Stomach smooth muscle (tissue), 2 donors: ENCODE measurements around the gene SON.
A peak's percentile ranks its signal among the peaks of the same experiment; 100 is the strongest.
"Not testable (repeated sequence)": the region's sequence is repeated elsewhere in the genome, so short reads cannot be mapped to it uniquely, and the experiment has no call there.

Experiments
- H3K27ac ChIP-seq: one replicate; pipeline ENCODE4 v1.7.0; 2013; ENCODE audit warnings: mild to moderate bottlenecking, low read length, inconsistent platforms
- H3K27me3 ChIP-seq, 2 donors: one replicate each; pipeline ENCODE4 v1.7.0; 2013; ENCODE audit warnings: low read length in 2 of 2; ENCODE audit not compliant: insufficient read depth in 2 of 2, control insufficient read depth in 1 of 2
- H3K36me3 ChIP-seq, 2 donors: one replicate each; pipeline ENCODE4 v1.7.0; 2013; ENCODE audit warnings: low read length in 2 of 2; ENCODE audit not compliant: control insufficient read depth in 2 of 2, insufficient read depth in 2 of 2
- H3K4me1 ChIP-seq: one replicate; pipeline ENCODE4 v1.7.0; 2013; ENCODE audit warnings: low read length; ENCODE audit not compliant: control insufficient read depth, insufficient read depth
- H3K4me3 ChIP-seq, 2 donors: one replicate each; pipeline ENCODE4 v1.7.0; 2013; ENCODE audit warnings: low read length in 2 of 2
- H3K9ac ChIP-seq, 2 donors: one replicate each; pipeline ENCODE4 v1.7.0; 2013; ENCODE audit warnings: low read length in 2 of 2, mild to moderate bottlenecking in 1 of 2
- H3K9me3 ChIP-seq, 2 donors: one replicate each; pipeline ENCODE4 v1.7.0; 2013; ENCODE audit warnings: low read length in 2 of 2; ENCODE audit not compliant: control insufficient read depth in 2 of 2
- donor health status: healthy.
- donor health status: Pancreatic carcinoma.

The SON gene

GRCh38 chr21:33569991-33570390 is 27.2 kb downstream of the SON start:
- no peak overlapping the region for H3K4me3 ChIP-seq
- no peaks in the 10 kb centered on the region for H3K9me3 ChIP-seq
- H3K36me3 ChIP-seq = peaks cover 28 to 35% of the 10 kb centered on the region in 2 donors
- no peak overlapping the region for H3K27ac ChIP-seq
- no peaks in the 10 kb centered on the region for H3K27me3 ChIP-seq
- H3K9ac ChIP-seq = no peak overlapping the region
- no peaks in the 10 kb centered on the region for H3K4me1 ChIP-seq

- Histone ChIP-seq H3K36me3 (peaks cover 31 to 40% of the 10 kb centered on the region in 2 donors), H3K9ac (no peak overlapping the region), H3K9me3 (no peaks in the 10 kb centered on the region)
Measured at GRCh38 chr21:33572350-33572749, 29.5 kb downstream of the SON start.

GRCh38 chr21:33576741-33577141 is 33.9 kb downstream of the SON start:
- H3K4me3 ChIP-seq, H3K27me3 ChIP-seq, H3K9me3 ChIP-seq, H3K9ac ChIP-seq, H3K27ac ChIP-seq, H3K4me1 ChIP-seq: not testable (repeated sequence)
- peaks cover 11 to 15% of the 10 kb centered on the region in 2 donors for H3K36me3 ChIP-seq

More at GRCh38 chr21:33572350-33572749, 29.5 kb downstream of the SON start:
- no peak overlapping the region for H3K27ac ChIP-seq
- H3K4me3 ChIP-seq = no peak overlapping the region
- H3K4me1 ChIP-seq = no peaks in the 10 kb centered on the region
- H3K27me3 ChIP-seq = no peaks in the 10 kb centered on the region

DNA sequence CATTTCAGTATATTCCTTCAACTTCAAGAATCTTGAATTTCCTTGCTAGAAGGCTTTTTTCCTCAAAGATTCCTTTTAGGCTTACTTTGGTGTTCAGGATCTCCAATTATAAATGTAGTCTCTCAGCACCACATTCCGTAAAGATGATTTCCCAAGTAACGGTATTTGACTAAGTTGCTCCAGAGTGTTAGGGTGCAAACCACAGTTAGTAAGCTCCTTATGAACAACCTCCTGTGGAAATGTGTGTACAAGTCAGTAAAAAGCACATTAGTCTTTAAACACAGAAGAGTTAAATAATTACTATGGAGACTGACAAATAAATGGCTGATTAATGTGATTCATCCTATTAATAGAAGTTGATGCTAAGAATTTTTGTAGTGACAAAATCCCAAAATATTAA is 35.4 kb downstream of the SON start:
- Histone ChIP-seq H3K4me1 (no peaks in the 10 kb centered on the region), H3K9ac (no peak overlapping the region), H3K36me3 (peaks cover 12 to 15% of the 10 kb centered on the region in 2 donors), H3K27ac (no peak overlapping the region), H3K27me3 (no peaks in the 10 kb centered on the region), H3K4me3 (no peak overlapping the region), H3K9me3 (no peaks in the 10 kb centered on the region)

GRCh38 chr21:33578959-33579542 is 36.2 kb downstream of the SON start:
- Histone ChIP-seq H3K4me3 (no peak overlapping the region), H3K27me3 (no peaks in the 10 kb centered on the region), H3K9ac (no peak overlapping the region), H3K9me3 (no peaks in the 10 kb centered on the region), H3K27ac (no peak overlapping the region), H3K36me3 (peaks cover 11 to 12% of the 10 kb centered on the region in 2 donors), H3K4me1 (no peaks in the 10 kb centered on the region)

- peaks cover 0 to 3% of the 10 kb centered on the region in 2 donors for H3K36me3 ChIP-seq
- no peak overlapping the region for H3K9ac ChIP-seq
- H3K27ac ChIP-seq = no peak overlapping the region
- H3K9me3 ChIP-seq = no peaks in the 10 kb centered on the region
- H3K4me1 ChIP-seq = peaks cover 17% of the 10 kb centered on the region
- no peaks in the 10 kb centered on the region for H3K27me3 ChIP-seq
- no peak overlapping the region for H3K4me3 ChIP-seq
Measured at GRCh38 chr21:33584455-33584854, 41.6 kb downstream of the SON start.

GRCh38 chr21:33586927-33587326 is 44.1 kb downstream of the SON start:
- Histone ChIP-seq H3K27ac (no peak overlapping the region), H3K27me3 (no peaks in the 10 kb centered on the region), H3K9me3 (no peaks in the 10 kb centered on the region), H3K36me3 (peaks cover 0 to under 1% of the 10 kb centered on the region in 2 donors), H3K4me1 (peaks cover 17% of the 10 kb centered on the region), H3K4me3 (no peak overlapping the region), H3K9ac (no peak overlapping the region)

DNA sequence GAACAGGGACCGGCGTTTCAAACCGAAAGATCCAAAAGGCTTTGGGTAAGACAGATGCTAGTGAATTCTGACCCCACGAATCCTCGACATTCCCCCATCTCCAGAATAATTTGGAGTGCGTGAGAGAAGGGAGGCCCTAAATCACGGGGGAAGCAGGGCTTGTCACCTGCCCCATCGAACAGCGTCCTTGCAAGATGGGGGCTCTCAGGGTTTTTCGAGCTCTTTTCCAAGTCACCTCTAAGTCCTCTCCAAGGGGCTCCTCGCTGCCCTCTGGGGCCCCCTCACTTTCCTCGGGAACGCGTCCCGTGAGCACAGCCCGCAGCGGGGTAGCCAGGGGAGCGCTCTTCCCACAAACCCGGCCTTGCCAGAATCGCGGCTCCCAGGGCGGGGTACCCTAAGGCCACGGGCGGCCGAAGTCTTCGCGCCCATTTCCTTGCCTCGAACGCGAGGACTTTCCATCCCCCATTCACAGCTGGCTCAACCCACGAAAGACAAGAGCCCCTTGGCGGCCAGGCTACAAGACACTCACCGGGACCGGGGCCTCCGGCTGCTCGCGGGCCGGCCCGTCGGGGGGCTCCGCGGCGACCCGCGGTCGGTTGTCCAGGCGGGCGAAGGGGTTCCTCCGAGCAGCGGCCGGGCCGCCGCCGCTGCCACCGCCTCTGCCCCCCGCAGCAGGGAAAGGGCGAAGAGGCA is 45.1 kb downstream of the SON start:
- Histone ChIP-seq H3K4me1 (peaks cover 17% of the 10 kb centered on the region), H3K27me3 (no peaks in the 10 kb centered on the region), H3K9me3 (no peaks in the 10 kb centered on the region), H3K36me3 (no peaks in the 10 kb centered on the region), H3K27ac (peak overlapping the region; percentile 73), H3K4me3 (peak overlapping the region; percentile 73 to 93), H3K9ac (peak overlapping the region; percentile 69 to 80)

DNA sequence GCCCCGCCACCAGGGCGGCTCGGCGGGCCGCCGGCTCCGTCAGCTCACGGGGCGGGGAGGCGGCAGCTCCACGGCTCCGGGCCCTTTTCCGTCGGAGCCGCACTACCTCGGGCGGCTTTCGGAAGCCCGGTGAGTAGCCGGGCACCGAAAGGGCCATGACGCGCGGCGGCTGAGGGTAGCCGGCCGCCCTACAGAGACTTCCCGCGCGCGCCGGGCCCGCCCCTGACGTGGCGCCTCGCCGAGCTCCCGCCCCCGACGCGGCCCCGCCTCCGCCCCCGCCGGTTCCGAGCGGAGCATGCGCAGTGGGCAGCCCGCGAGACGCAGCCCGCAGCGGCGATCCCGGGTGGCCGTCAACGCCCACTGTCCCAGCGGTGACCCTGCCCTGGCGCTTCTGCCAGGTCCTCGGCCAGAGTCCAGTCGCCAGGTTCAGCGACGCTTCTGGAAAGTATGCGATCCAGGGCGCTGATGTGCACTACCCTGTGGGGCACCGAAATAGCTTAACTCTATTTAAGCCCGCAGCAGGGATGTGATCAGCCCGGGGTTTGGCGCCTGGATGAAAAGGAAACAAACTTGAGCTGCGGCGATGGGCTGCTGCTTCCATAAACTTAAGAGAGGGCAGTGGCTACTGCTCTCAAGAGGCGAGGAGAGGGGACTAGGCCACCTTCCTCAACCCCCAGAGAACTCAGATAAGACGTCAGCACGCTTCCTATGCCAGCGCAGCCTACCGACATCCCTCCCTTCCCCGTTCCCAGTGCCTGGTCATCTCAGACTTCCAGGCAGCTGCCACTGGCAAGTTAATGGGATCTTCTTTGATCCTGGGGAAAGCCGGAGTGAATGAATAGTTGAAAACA is 45.9 kb downstream of the SON start, which contains the start of gene DONSON:
Gene DONSON, minus strand, starts transcription at position 200 of the 851 bp plus-strand sequence. Its CDS starts 43 bp downstream, at position 157.
- Histone ChIP-seq H3K9me3 (no peaks in the 10 kb centered on the region), H3K27ac (peak within 1 kb of the TSS; percentile 73), H3K27me3 (no peaks in the 10 kb centered on the region), H3K4me1 (peaks cover 17% of the 10 kb centered on the region), H3K9ac (peak within 1 kb of the TSS; percentile 81 to 82), H3K36me3 (no peaks in the 10 kb centered on the region), H3K4me3 (peak within 1 kb of the TSS; percentile 93 to 95)

GRCh38 chr21:33598051-33598450 is 55.2 kb downstream of the SON start:
- peaks cover 29 to 36% of the 10 kb centered on the region in 2 donors for H3K36me3 ChIP-seq
- no peak overlapping the region for H3K4me3 ChIP-seq
- no peaks in the 10 kb centered on the region for H3K4me1 ChIP-seq
- H3K27me3 ChIP-seq = no peaks in the 10 kb centered on the region
- H3K9me3 ChIP-seq = no peaks in the 10 kb centered on the region
- H3K9ac ChIP-seq = no peak overlapping the region
- H3K27ac ChIP-seq = no peak overlapping the region
